Activated gamma-delta T cell treated with anti-CD3 and anti-CD28 coated beads, Interleukin-2, amount 50 U/mL, for 16 hours (primary cell): ENCODE results near the gene UCN3.
"Not testable (repeated sequence)": the region's sequence is repeated elsewhere in the genome, so short reads cannot be mapped to it uniquely, and the experiment has no call there.

Experiments
- DNase-seq: peaks from one replicate; pipeline ENCODE4 v3.0.0-alpha.2; 2020; ENCODE audit warnings: low read depth

The UCN3 gene

GRCh38 chr10:5369362-5370158 is 4.8 kb downstream of the UCN3 start:
- no peak for DNase-seq

- no peak for DNase-seq
Observed at GRCh38 chr10:5370493-5371352, 6.0 kb downstream of the UCN3 start.

GRCh38 chr10:5373307-5373706 is 8.5 kb downstream of the UCN3 start:
- DNase-seq = no peak

GRCh38 chr10:5373891-5374611 is 9.3 kb downstream of the UCN3 start:
- no peak for DNase-seq

- no peak for DNase-seq
Observed at GRCh38 chr10:5376450-5376849, 11.7 kb downstream of the UCN3 start.

- DNase-seq = not testable (repeated sequence)
Observed at GRCh38 chr10:5379202-5379601, 14.4 kb downstream of the UCN3 start.

- DNase-seq = not testable (repeated sequence)
Observed at GRCh38 chr10:5380395-5380794, 15.6 kb downstream of the UCN3 start.

GRCh38 chr10:5381187-5381586 is 16.4 kb downstream of the UCN3 start:
- DNase-seq = no peak

- no peak for DNase-seq
Observed at GRCh38 chr10:5385224-5385623, 20.5 kb downstream of the UCN3 start.

GRCh38 chr10:5387169-5387568 is 22.4 kb downstream of the UCN3 start:
- DNase-seq = no peak

- DNase-seq = no peak
Observed at GRCh38 chr10:5390607-5391205, 25.9 kb downstream of the UCN3 start.

GRCh38 chr10:5391790-5392189 is 27.0 kb downstream of the UCN3 start:
- no peak for DNase-seq

GRCh38 chr10:5393529-5393928 is 28.8 kb downstream of the UCN3 start:
- DNase-seq = no peak

- no peak for DNase-seq
Observed at GRCh38 chr10:5395168-5395567, 30.4 kb downstream of the UCN3 start.

GRCh38 chr10:5396556-5397300 is 32.0 kb downstream of the UCN3 start:
- no peak for DNase-seq

GRCh38 chr10:5399332-5399731 is 34.6 kb downstream of the UCN3 start:
- DNase-seq = no peak

- DNase-seq = no peak
Observed at GRCh38 chr10:5400468-5401240, 35.9 kb downstream of the UCN3 start.

- no peak for DNase-seq
Observed at GRCh38 chr10:5402798-5403197, 38.0 kb downstream of the UCN3 start.

GRCh38 chr10:5404208-5405041 is 39.7 kb downstream of the UCN3 start, which contains the start of gene TUBAL3:
TSS of gene TUBAL3 (minus strand) at chr10:5404828. CDS start at chr10:5404792, 36 bp downstream.
- no peak for DNase-seq

- no peak for DNase-seq
Observed at GRCh38 chr10:5406918-5407317, 42.2 kb downstream of the UCN3 start.
